ENCODE results near the gene ZNF184.

DNA sequence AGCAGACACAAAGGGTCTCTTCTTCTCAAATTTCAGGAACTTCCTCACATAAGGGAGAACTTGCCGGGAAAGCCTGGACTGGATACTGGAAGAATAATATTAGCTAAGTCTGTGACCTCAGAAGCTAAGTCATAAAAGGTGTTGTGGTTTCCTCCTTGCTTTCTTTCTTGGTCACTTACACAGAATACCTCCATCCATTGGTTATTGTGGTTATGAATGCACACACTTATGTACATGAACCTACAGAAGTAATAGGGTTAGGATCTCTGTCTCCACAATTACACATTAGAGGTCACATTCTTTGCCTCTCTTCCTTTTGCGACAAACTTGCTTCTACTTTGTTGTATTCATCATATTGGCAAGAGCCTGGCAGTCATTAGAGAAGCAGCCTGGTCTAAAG is 43.9 kb downstream of the ZNF184 start:
- TF ChIP-seq, protein P1, sequence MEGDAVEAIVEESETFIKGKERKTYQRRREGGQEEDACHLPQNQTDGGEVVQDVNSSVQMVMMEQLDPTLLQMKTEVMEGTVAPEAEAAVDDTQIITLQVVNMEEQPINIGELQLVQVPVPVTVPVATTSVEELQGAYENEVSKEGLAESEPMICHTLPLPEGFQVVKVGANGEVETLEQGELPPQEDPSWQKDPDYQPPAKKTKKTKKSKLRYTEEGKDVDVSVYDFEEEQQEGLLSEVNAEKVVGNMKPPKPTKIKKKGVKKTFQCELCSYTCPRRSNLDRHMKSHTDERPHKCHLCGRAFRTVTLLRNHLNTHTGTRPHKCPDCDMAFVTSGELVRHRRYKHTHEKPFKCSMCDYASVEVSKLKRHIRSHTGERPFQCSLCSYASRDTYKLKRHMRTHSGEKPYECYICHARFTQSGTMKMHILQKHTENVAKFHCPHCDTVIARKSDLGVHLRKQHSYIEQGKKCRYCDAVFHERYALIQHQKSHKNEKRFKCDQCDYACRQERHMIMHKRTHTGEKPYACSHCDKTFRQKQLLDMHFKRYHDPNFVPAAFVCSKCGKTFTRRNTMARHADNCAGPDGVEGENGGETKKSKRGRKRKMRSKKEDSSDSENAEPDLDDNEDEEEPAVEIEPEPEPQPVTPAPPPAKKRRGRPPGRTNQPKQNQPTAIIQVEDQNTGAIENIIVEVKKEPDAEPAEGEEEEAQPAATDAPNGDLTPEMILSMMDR (conservative IDR thresholded peaks at IDR 0.05; ENCODE audit: low read length): no peak
- no peak for TF ChIP-seq EZH2phosphoT487 (IDR thresholded peaks at IDR 0.05; ENCODE audit: borderline replicate concordance, low read depth, low read length)

All from OCI-LY7 (cell line).